Motor neuron (in vitro differentiated cells): ENCODE measurements around the gene OR1E1. TPM values are rescaled to one million over a fixed set of nuclear protein-coding genes. Genes with fewer than 3 reads are reported as not detected.
"Not testable (repeated sequence)": the region's sequence is repeated elsewhere in the genome, so short reads cannot be mapped to it uniquely, and the experiment has no call there.

Experiments
- ATAC-seq, 8 experiments: fragments of 200-7000 bp; cut with Tn5 transposase; replicated peaks in 6 of 8; 2 replicates each; pipeline ENCODE4 v1.8.0; 2021; ENCODE audit warnings: mild to moderate bottlenecking in 8 of 8, moderate library complexity in 8 of 8
- H3K27ac ChIP-seq, 2 donors: fragments of 250-450 bp; sonication (Bioruptor Pico); 2 replicates each; pipeline ENCODE4 v1.9.0; 2021; ENCODE audit warnings: antibody characterized with exemption in 2 of 2, mild to moderate bottlenecking in 2 of 2, moderate library complexity in 1 of 2
- H3K4me1 ChIP-seq, 2 donors: fragments of 250-450 bp; sonication (Bioruptor Pico); replicated peaks in 1 of 2; 2 replicates each; pipeline ENCODE4 v1.6.1; 2021; ENCODE audit warnings: antibody characterized with exemption in 2 of 2, mild to moderate bottlenecking in 2 of 2, moderate library complexity in 1 of 2
- H3K4me3 ChIP-seq, 5 donors: fragments of 250-450 bp; sonication (Bioruptor Pico); 2 replicates each; pipeline ENCODE4 v1.9.0; 2021; ENCODE audit warnings: antibody characterized with exemption in 5 of 5, mild to moderate bottlenecking in 5 of 5, moderate library complexity in 4 of 5
- WGBS, 10 experiments: fragments of 450-650 bp; shearing (Covaris generic); methylation state at CpG; one replicate each; pipeline ENCODE4 v1.0.0; 2022; 5-methylcytosine and 5-hydroxymethylcytosine counted together
- in situ Hi-C, 9 experiments: fragments of 400-800 bp; cut with MboI; loops; one replicate each; pipeline ENCODE4 v1.15.0; 2021; ENCODE audit warnings: low sequenced_read_pairs in 9 of 9, low pct_unique_long_range_greater_than_20kb in 2 of 9; ENCODE audit not compliant: unreplicated experiment in 9 of 9
- total RNA-seq, 8 experiments: library from RNA; unstranded; fragments of 300-600 nt; gene quantifications; 2 replicates each; pipeline versions ENCODE4 v1.2.3 to v1.2.4, GENCODE V29; 2022

Gene OR1E1
- total RNA-seq, 8 experiments from 2014 or later: 0.25 to 0.33 (median 0.27) TPM; not detected in 5

DNA sequence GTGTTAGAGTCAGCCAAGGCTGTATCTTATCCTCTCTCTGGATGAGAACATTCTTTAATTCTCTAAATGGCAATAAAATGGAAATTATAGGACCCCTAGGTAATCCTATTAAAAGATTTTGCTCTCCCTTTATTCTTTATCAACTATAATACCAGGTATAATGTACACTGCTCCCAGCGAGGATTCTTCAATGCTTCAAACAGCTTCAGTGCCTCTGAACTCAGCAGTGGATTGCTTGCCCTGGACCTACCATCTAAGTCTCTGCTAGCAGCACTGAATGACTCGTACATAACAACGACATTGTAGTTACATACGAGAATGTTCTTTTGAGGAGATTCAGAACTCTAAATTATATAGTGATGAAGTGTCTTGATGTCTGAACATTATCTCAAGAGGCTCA lies 8.4 kb downstream of the OR1E1 start:
- Histone ChIP-seq H3K27ac (no peak overlapping the region), H3K4me3 (no peak overlapping the region), H3K4me1 (no peaks in the 10 kb centered on the region)
- ATAC-seq: no peak
- WGBS, 10 experiments: 16 to 74% (median 61%) methylated on average over 1 to 4 of the region's 4 CpGs; no CpG with 5 or more reads in 1 of the 10 experiments
- in situ Hi-C loops: no loop called here

DNA sequence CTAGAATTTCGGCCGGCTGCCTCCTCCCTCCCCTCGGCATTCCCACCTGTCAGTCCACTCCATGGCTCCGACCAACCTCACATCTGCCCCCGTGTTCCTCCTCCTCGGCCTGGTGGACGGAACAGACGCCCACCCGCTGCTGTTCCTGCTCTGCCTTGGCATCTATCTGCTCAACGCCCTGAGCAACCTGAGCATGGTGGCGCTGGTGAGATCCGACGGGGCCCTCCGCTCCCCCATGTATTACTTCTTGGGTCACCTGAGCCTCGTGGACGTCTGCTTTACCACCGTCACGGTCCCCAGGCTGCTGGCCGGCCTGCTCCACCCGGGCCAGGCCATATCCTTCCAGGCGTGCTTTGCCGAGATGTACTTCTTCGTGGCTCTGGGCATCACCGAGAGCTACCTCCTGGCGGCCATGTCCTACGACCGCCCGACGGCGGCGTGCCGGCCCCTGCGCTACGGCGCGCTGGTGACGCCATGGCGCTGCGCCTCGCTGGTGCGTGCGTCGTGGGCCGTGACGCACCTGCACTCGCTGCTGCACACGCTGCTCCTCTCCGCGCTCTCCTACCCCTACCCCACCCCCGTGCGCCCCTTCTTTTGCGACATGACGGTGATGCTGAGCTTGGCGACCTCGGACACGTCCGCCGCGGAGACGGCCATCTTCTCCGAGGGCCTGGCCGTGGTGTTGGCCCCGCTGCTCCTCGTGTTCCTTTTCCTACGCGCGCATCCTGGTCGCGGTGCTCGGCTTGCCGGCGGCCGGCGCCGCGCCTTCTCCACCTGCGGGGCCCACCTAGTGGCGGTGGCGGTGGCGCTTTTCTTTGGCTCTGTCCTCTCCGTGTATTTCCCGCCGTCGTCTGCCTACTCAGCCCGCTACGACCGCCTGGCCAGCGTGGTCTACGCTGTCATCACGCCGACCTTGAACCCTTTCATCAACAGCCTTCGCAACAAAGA lies 12.1 kb downstream of the OR1E1 start, which contains the start of gene OR3A2:
OR3A2 (minus strand) TSS at position 440 of the 948 bp plus-strand sequence.
- 14 to 100% (median 80%) methylated on average over 1 to 28 of the region's 92 CpGs; no CpG with 5 or more reads in 1 of the 10 experiments for WGBS, 10 experiments
- in situ Hi-C loops: no loop called here
- ATAC-seq: peak in 2 of 8 experiments; percentile 79 to 80
- no peak within 1 kb of the TSS for H3K27ac ChIP-seq
- peak within 1 kb of the TSS in 2 of 5 donors; percentile 17 to 18 for H3K4me3 ChIP-seq
- H3K4me1 ChIP-seq: no peaks in the 10 kb centered on the region

GRCh38 chr17:3381957-3382356 lies 16.3 kb downstream of the OR1E1 start:
- 20 to 100% (median 80%) methylated on average over 1 to 3 of the region's 5 CpGs; no CpG with 5 or more reads in 3 of the 10 experiments for WGBS, 10 experiments
- in situ Hi-C loops: no loop called here
- no peak for ATAC-seq
- Histone ChIP-seq H3K4me1 (no peaks in the 10 kb centered on the region), H3K27ac (no peak overlapping the region), H3K4me3 (no peak overlapping the region)

GRCh38 chr17:3378321-3378720 lies 19.9 kb downstream of the OR1E1 start:
- in situ Hi-C loops: no loop called here
- Histone ChIP-seq H3K4me3 (no peak overlapping the region), H3K4me1 (no peaks in the 10 kb centered on the region), H3K27ac (no peak overlapping the region)
- ATAC-seq: no peak
- 65% methylated on average over 5 of the region's 8 CpGs; no CpG with 5 or more reads in 9 of the 10 experiments for WGBS, 10 experiments

GRCh38 chr17:3371167-3371566 lies 27.0 kb downstream of the OR1E1 start:
- WGBS, 10 experiments: no CpG with 5 or more reads among the region's 31 CpGs
- H3K27ac ChIP-seq, in situ Hi-C loops, ATAC-seq, H3K4me3 ChIP-seq, H3K4me1 ChIP-seq: not testable (repeated sequence)

Other genes starting within 250 kb of the OR1E1 start
- under 1 TPM in 1 of 8 experiments, not detected in 7; 0.52 TPM for gene OR1A2, start 200.9 kb downstream of the OR1E1 start, total RNA-seq
- gene OR1A1, start 190.7 kb downstream of the OR1E1 start, total RNA-seq: under 1 TPM in 5 of 8 experiments, not detected in 3; 0.10 to 0.59 (median 0.38) TPM
- gene OR3A1, start 100.0 kb downstream of the OR1E1 start, total RNA-seq: under 1 TPM in 1 of 8 experiments, not detected in 7; 0.21 TPM
- 1 to 10 TPM in 1 of 8 experiments, under 1 TPM in 2, not detected in 5; 0.46 to 1.1 (median 0.62) TPM for gene OR3A2, start 12.1 kb downstream of the OR1E1 start, total RNA-seq
- gene OR3A3, start 13.0 kb upstream of the OR1E1 start, total RNA-seq: under 1 TPM in 5 of 8 experiments, not detected in 3; 0.10 to 0.47 (median 0.14) TPM
- 1 to 10 TPM in 1 of 8 experiments, not detected in 7; 1.2 TPM for gene OR1E2, start 35.4 kb upstream of the OR1E1 start, total RNA-seq
- 1 to 10 TPM in 1 of 8 experiments, under 1 TPM in 3, not detected in 4; 0.19 to 1.7 (median 0.72) TPM for gene SPATA22, start 73.4 kb upstream of the OR1E1 start, total RNA-seq
- gene ASPA, start 77.6 kb upstream of the OR1E1 start, total RNA-seq: 10 to 100 TPM in 2 of 8 experiments, under 1 TPM in 4, not detected in 2; 0.05 to 35.9 (median 0.46) TPM
- gene TRPV3, start 159.4 kb upstream of the OR1E1 start, total RNA-seq: 1 to 10 TPM in 5 of 8 experiments, under 1 TPM in 3; 0.11 to 3.2 (median 1.2) TPM
- 1 to 10 TPM; 2.2 to 6.3 (median 2.8) TPM for gene TRPV1, start 211.0 kb upstream of the OR1E1 start, total RNA-seq
- 10 to 100 TPM in 2 of 8 experiments, 1 to 10 TPM in 6; 6.1 to 14.4 (median 7.0) TPM for gene SHPK, start 237.8 kb upstream of the OR1E1 start, total RNA-seq
- 10 to 100 TPM in 5 of 8 experiments, 1 to 10 TPM in 3; 3.0 to 16.6 (median 10.9) TPM for gene CTNS, start 238.3 kb upstream of the OR1E1 start, total RNA-seq